Parathyroid adenoma (tissue), 2 donors: ENCODE data around the gene FMNL3.

Experiments used
- H2AFZ ChIP-seq: fragments of 300-600 bp; sonication (generic); one replicate; pipeline ENCODE4 v1.7.0; 2017; ENCODE audit warnings: antibody characterized with exemption, mild to moderate bottlenecking
- H3K27ac ChIP-seq: fragments of 300-600 bp; sonication (generic); one replicate; pipeline ENCODE4 v1.7.0; 2017
- H3K27me3 ChIP-seq: fragments of 300-600 bp; sonication (generic); one replicate; pipeline ENCODE4 v1.7.0; 2017; ENCODE audit warnings: low read length; ENCODE audit not compliant: control insufficient read depth, insufficient read depth
- H3K36me3 ChIP-seq: fragments of 300-600 bp; sonication (generic); one replicate; pipeline ENCODE4 v1.7.0; 2017; ENCODE audit warnings: low read length; ENCODE audit not compliant: control insufficient read depth, insufficient read depth
- H3K4me1 ChIP-seq: fragments of 300-600 bp; sonication (generic); one replicate; pipeline ENCODE4 v1.7.0; 2017; ENCODE audit warnings: control low read depth
- H3K4me2 ChIP-seq: fragments of 300-600 bp; sonication (generic); one replicate; pipeline ENCODE4 v1.7.0; 2017; ENCODE audit warnings: low read length
- H3K4me3 ChIP-seq: fragments of 300-600 bp; sonication (generic); one replicate; pipeline ENCODE4 v1.7.0; 2017; ENCODE audit warnings: low read depth, low read length
- H3K79me2 ChIP-seq: fragments of 300-600 bp; sonication (generic); one replicate; pipeline ENCODE4 v1.7.0; 2017; ENCODE audit warnings: control low read depth
- H3K9ac ChIP-seq: fragments of 300-600 bp; sonication (generic); one replicate; pipeline ENCODE4 v1.7.0; 2017; ENCODE audit warnings: mild to moderate bottlenecking
- H3K9me3 ChIP-seq: fragments of 300-600 bp; sonication (generic); one replicate; pipeline ENCODE4 v1.7.0; 2017; ENCODE audit warnings: low read length; ENCODE audit not compliant: control insufficient read depth
- TF ChIP-seq, protein P1 (sequence below): fragments of 300-600 bp; sonication (generic); IDR thresholded peaks from one replicate; pipeline ENCODE4 v1.7.0; 2017; ENCODE audit warnings: antibody characterized with exemption, mild to moderate bottlenecking
- donor health status: primary hyperparathyroidism.

Gene FMNL3

DNA sequence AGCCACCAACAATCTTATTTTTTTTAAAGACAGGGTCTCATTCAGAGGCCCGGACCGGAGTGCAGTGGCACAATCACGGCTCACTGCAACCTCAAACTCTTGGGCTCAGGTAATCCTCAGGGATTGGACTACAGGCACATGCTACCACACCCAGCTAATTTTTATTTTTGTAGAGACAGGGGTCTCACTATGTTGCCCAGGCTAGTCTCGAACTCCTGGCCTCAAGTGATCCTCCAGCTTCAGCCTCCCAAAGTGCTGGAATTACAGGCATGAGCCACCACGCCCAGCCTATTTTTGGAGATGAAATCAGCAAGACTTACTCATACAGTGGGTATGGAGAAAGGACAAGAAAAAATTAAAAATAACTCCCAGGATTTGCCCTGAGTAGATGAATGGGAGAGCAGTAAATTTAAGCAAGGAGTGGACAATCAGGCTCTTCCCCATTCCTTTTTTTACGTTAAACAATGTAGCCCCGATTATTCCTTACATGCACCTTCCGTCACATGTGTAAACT is 13.2 kb downstream of the FMNL3 start:
- TF ChIP-seq, protein P1, sequence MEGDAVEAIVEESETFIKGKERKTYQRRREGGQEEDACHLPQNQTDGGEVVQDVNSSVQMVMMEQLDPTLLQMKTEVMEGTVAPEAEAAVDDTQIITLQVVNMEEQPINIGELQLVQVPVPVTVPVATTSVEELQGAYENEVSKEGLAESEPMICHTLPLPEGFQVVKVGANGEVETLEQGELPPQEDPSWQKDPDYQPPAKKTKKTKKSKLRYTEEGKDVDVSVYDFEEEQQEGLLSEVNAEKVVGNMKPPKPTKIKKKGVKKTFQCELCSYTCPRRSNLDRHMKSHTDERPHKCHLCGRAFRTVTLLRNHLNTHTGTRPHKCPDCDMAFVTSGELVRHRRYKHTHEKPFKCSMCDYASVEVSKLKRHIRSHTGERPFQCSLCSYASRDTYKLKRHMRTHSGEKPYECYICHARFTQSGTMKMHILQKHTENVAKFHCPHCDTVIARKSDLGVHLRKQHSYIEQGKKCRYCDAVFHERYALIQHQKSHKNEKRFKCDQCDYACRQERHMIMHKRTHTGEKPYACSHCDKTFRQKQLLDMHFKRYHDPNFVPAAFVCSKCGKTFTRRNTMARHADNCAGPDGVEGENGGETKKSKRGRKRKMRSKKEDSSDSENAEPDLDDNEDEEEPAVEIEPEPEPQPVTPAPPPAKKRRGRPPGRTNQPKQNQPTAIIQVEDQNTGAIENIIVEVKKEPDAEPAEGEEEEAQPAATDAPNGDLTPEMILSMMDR = no peak
- H3K9me3 ChIP-seq = no peaks in the 10 kb centered on the region
- H3K27ac ChIP-seq = no peak overlapping the region

DNA sequence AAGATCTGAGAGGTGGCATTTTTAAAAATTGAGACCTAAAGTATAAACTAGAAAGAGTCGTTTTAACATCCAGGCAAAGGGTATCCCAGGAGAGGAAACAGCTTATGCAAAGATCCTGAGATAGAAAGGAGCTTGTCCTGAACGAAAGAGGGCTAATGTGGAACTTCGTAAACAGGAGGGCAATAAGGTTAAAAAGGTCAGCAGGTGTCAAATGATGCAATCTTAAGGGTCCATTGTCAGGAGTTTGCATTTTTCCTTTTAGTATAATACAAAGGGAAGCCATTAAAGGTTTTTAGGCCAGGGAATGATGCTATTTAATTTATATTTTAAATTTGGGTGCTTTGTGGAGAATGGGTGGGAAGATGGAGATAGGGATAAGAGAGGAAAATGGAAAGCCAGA is 14.4 kb downstream of the FMNL3 start:
- H3K9ac ChIP-seq = no peak overlapping the region
- H3K79me2 ChIP-seq = no peaks in the 10 kb centered on the region
- no peak overlapping the region for H2AFZ ChIP-seq
- H3K27me3 ChIP-seq = no peaks in the 10 kb centered on the region
- no peaks in the 10 kb centered on the region for H3K9me3 ChIP-seq
- no peak overlapping the region for H3K4me2 ChIP-seq
- no peak overlapping the region for H3K27ac ChIP-seq
- TF ChIP-seq, protein P1 = no peak
- H3K4me1 ChIP-seq = no peaks in the 10 kb centered on the region
- no peak overlapping the region for H3K4me3 ChIP-seq
- H3K36me3 ChIP-seq = no peaks in the 10 kb centered on the region

More for the DNA sequence above, 13.2 kb downstream of the FMNL3 start:
- no peak overlapping the region for H3K9ac ChIP-seq
- H3K4me2 ChIP-seq = no peak overlapping the region
- no peaks in the 10 kb centered on the region for H3K79me2 ChIP-seq
- H3K36me3 ChIP-seq = no peaks in the 10 kb centered on the region
- no peak overlapping the region for H2AFZ ChIP-seq
- no peaks in the 10 kb centered on the region for H3K4me1 ChIP-seq
- H3K27me3 ChIP-seq = no peaks in the 10 kb centered on the region
- H3K4me3 ChIP-seq = no peak overlapping the region

DNA sequence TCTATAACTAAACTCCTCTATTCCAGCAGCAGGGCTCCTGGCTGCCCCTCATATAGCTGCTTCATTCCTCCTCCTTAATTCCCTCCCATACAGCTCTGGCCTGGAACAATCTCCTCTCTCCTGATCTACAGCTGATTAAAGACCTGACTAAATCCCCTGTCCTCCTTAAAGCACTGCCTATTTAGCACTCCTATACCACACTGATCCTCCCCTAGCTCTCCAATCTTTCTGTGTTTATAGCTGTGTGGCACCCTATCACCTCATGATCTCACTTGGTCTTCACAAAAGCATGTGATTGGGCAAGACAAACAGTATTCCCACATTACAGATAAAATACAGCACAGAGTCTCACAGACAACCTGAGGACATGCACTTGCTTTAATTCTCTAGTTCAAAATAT is 17.4 kb downstream of the FMNL3 start:
- no peaks in the 10 kb centered on the region for H3K9me3 ChIP-seq
- no peaks in the 10 kb centered on the region for H3K4me1 ChIP-seq
- H3K4me3 ChIP-seq = no peak overlapping the region
- H3K9ac ChIP-seq = no peak overlapping the region
- TF ChIP-seq, protein P1 = no peak
- H3K36me3 ChIP-seq = no peaks in the 10 kb centered on the region
- no peak overlapping the region for H3K4me2 ChIP-seq
- H3K27ac ChIP-seq = no peak overlapping the region
- no peaks in the 10 kb centered on the region for H3K27me3 ChIP-seq
- H3K79me2 ChIP-seq = no peaks in the 10 kb centered on the region
- no peak overlapping the region for H2AFZ ChIP-seq

DNA sequence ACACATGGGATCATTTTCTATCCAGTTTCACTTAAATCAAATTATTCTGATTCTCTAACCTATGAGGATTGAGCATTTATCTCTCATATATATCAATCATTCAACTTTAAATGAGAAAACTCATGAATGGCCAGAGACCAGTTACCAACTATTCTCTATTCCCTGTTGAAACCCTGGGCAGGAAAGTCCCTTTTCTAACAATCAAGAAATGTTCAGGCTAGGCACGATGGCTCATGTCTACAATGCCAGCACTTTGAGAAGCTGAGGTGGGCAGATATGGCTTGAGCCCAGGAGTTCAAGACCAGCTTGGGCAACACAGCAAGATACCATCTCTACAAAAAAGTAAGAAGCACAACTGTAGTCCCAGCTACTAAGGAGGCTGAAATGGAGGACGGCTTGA is 18.0 kb downstream of the FMNL3 start:
- Histone ChIP-seq H3K27me3 (no peaks in the 10 kb centered on the region), H3K4me1 (no peaks in the 10 kb centered on the region), H3K9ac (no peak overlapping the region), H3K27ac (no peak overlapping the region), H3K9me3 (no peaks in the 10 kb centered on the region), H3K79me2 (no peaks in the 10 kb centered on the region), H3K36me3 (no peaks in the 10 kb centered on the region), H3K4me2 (no peak overlapping the region), H2AFZ (no peak overlapping the region), H3K4me3 (no peak overlapping the region)
- TF ChIP-seq, protein P1 = no peak

DNA sequence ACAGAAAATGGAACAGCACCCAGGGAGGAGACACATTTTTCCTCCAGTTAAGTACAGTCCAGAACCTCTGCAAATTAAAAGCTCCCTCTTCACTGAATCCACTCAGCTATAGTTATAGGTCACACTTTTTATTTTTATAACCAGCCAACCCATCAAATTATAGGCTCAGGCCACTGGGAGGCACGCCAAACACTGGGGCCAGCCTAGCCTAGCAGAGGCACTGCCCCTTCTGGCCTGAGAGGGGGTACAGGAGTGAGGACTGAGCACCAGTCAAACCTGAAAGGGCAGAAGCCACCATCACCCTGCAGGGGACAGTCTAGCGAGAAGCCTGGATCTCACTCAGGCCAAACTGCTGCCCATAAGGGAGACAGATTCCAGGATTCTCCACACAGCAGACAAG is 19.3 kb downstream of the FMNL3 start:
- Histone ChIP-seq H2AFZ (no peak overlapping the region), H3K4me2 (no peak overlapping the region), H3K4me1 (no peaks in the 10 kb centered on the region), H3K27ac (no peak overlapping the region), H3K9ac (no peak overlapping the region), H3K79me2 (no peaks in the 10 kb centered on the region), H3K36me3 (no peaks in the 10 kb centered on the region), H3K27me3 (no peaks in the 10 kb centered on the region), H3K9me3 (no peaks in the 10 kb centered on the region), H3K4me3 (no peak overlapping the region)
- TF ChIP-seq, protein P1 = no peak
